Neural cell (in vitro differentiated cells): ENCODE data around the gene COG5. TPM values are rescaled to one million over a fixed set of nuclear protein-coding genes. Genes with fewer than 3 reads are reported as not detected.

Source experiments
- H2AFZ ChIP-seq: fragments of 200-600, 300-800 bp; sonication (generic), shearing (Covaris generic); 2 replicates; pipeline ENCODE4 v1.6.0; 2014; ENCODE audit warnings: low read depth, mild to moderate bottlenecking, antibody characterized with exemption, low read length, moderate library complexity
- H3F3A ChIP-seq: fragments of 200-600 bp; shearing (Covaris generic); 2 replicates; pipeline ENCODE4 v1.6.1; 2016; ENCODE audit warnings: mild to moderate bottlenecking, moderate library complexity, mixed read lengths, antibody characterized with exemption, low read length; ENCODE audit not compliant: insufficient read depth, poor library complexity, severe bottlenecking
- H3K27ac ChIP-seq: fragments of 200-600, 300-800 bp; sonication (generic), shearing (Covaris generic); 2 replicates; pipeline ENCODE4 v1.5.1; 2014; ENCODE audit warnings: mild to moderate bottlenecking, low read length, moderate library complexity
- H3K27me3 ChIP-seq: fragments of 300-800, 200-600 bp; sonication (generic), shearing (Covaris generic); 2 replicates; pipeline ENCODE4 v1.6.0; 2014; ENCODE audit warnings: mild to moderate bottlenecking, low read depth, low read length, moderate library complexity; ENCODE audit not compliant: insufficient read depth
- H3K36me3 ChIP-seq: fragments of 300-800, 200-600 bp; sonication (generic), shearing (Covaris generic); 2 replicates; pipeline ENCODE4 v1.5.1; 2014; ENCODE audit warnings: mild to moderate bottlenecking, antibody characterized with exemption, low read length, moderate library complexity; ENCODE audit not compliant: insufficient read depth
- H3K4me2 ChIP-seq: fragments of 300-800, 200-600 bp; sonication (generic), shearing (Covaris generic); 2 replicates; pipeline ENCODE4 v1.6.0; 2014; ENCODE audit warnings: mild to moderate bottlenecking, low read length
- H3K4me3 ChIP-seq: fragments of 300-800, 200-600 bp; sonication (generic), shearing (Covaris generic); 2 replicates; pipeline ENCODE4 v1.5.1; 2014; ENCODE audit warnings: mild to moderate bottlenecking, low read length, moderate library complexity
- H3K79me2 ChIP-seq: fragments of 200-600 bp; shearing (Covaris generic); replicated peaks from 2 replicates; pipeline ENCODE4 v1.6.0; 2014; ENCODE audit warnings: mild to moderate bottlenecking, low read length, moderate library complexity; ENCODE audit not compliant: insufficient read depth
- H3K9ac ChIP-seq: fragments of 300-800, 200-600 bp; sonication (generic), shearing (Covaris generic); 2 replicates; pipeline ENCODE4 v1.6.1; 2016; ENCODE audit warnings: mild to moderate bottlenecking, low read length, mixed read lengths
- H3K9me2 ChIP-seq: fragments of 200-600 bp; shearing (Covaris generic); 2 replicates; pipeline ENCODE4 v1.6.1; 2016; ENCODE audit warnings: mild to moderate bottlenecking, low read length, mixed read lengths; ENCODE audit not compliant: insufficient read depth
- H3K9me3 ChIP-seq: fragments of 200-600, 300-800 bp; sonication (generic), shearing (Covaris generic); 2 replicates; pipeline ENCODE4 v1.6.1; 2016; ENCODE audit warnings: mild to moderate bottlenecking, mixed run types, low read length, moderate library complexity, mixed read lengths
- H4K20me1 ChIP-seq: fragments of 200-600 bp; shearing (Covaris generic); 2 replicates; pipeline ENCODE4 v1.6.1; 2016; ENCODE audit warnings: mild to moderate bottlenecking, mixed run types; ENCODE audit not compliant: insufficient read depth
- CTCF ChIP-seq: fragments of 450-650 bp; IDR thresholded peaks from 2 replicates; pipeline ENCODE4 v1.5.1; 2014; ENCODE audit warnings: antibody characterized with exemption, mild to moderate bottlenecking, moderate library complexity; ENCODE audit not compliant: poor library complexity, severe bottlenecking
- EP300 ChIP-seq: fragments of 450-650 bp; conservative IDR thresholded peaks from 2 replicates; pipeline ENCODE4 v1.6.1; 2014; ENCODE audit warnings: antibody characterized with exemption, mild to moderate bottlenecking, moderate library complexity; ENCODE audit not compliant: poor library complexity, severe bottlenecking
- EZH2 ChIP-seq: fragments of 200-600, 300-800 bp; shearing (Covaris generic), sonication (generic); IDR thresholded peaks from 2 replicates; pipeline ENCODE4 v1.6.1; 2014; ENCODE audit warnings: antibody characterized with exemption, low read length, borderline replicate concordance, mild to moderate bottlenecking; ENCODE audit not compliant: insufficient read depth, poor library complexity, severe bottlenecking
- MXI1 ChIP-seq: fragments of 450-650 bp; conservative IDR thresholded peaks from 2 replicates; pipeline ENCODE4 v1.6.1; 2014; ENCODE audit warnings: antibody characterized with exemption, mild to moderate bottlenecking; ENCODE audit not compliant: poor library complexity, severe bottlenecking
- POLR2AphosphoS5 ChIP-seq: IDR thresholded peaks from 2 replicates; pipeline ENCODE4 v1.6.1; 2012
- RAD21 ChIP-seq: fragments of 450-650 bp; conservative IDR thresholded peaks from 2 replicates; pipeline ENCODE4 v1.6.1; 2014; ENCODE audit warnings: antibody characterized with exemption, mild to moderate bottlenecking, moderate library complexity
- REST ChIP-seq: IDR thresholded peaks from 2 replicates; pipeline ENCODE4 v1.6.1; 2012; ENCODE audit warnings: borderline replicate concordance
- SMC3 ChIP-seq: fragments of 450-650 bp; conservative IDR thresholded peaks from 2 replicates; pipeline ENCODE4 v1.6.1; 2014; ENCODE audit warnings: antibody characterized with exemption, mild to moderate bottlenecking, moderate library complexity; ENCODE audit not compliant: poor library complexity
- TAF1 ChIP-seq: IDR thresholded peaks from 2 replicates; pipeline ENCODE4 v1.6.1; 2012; ENCODE audit warnings: low read depth
- polyA plus RNA-seq: library from polyadenylated mRNA; depleted of rRNA; stranded (reverse); fragments of >200 nt; gene quantifications from 2 replicates; pipeline ENCODE4 v1.2.3, GENCODE V29; 2014

COG5 gene
- polyA plus RNA-seq, 1 donor from 2014 or later, result 13.3 TPM

GRCh38 chr7:107208024-107208521 lies 355.6 kb downstream of the COG5 start:
- Histone ChIP-seq H3K27ac (no peak overlapping the region), H3K4me3 (no peak overlapping the region), H3K9ac (no peak overlapping the region), H3K27me3 (no peaks in the 10 kb centered on the region), H3K9me3 (no peaks in the 10 kb centered on the region), H3F3A (no peaks in the 10 kb centered on the region), H3K36me3 (peaks cover 12% of the 10 kb centered on the region), H4K20me1 (no peaks in the 10 kb centered on the region), H2AFZ (no peak overlapping the region), H3K79me2 (no peaks in the 10 kb centered on the region), H3K9me2 (no peaks in the 10 kb centered on the region), H3K4me2 (no peak overlapping the region)
- TF ChIP-seq MXI1 (no peak), EP300 (no peak), POLR2AphosphoS5 (no peak)

- TF ChIP-seq POLR2AphosphoS5, result no peak
- Histone ChIP-seq H2AFZ (no peak overlapping the region), H3F3A (no peaks in the 10 kb centered on the region), H3K9ac (no peak overlapping the region), H3K27ac (no peak overlapping the region), H3K4me2 (no peak overlapping the region), H3K79me2 (no peaks in the 10 kb centered on the region), H3K27me3 (no peaks in the 10 kb centered on the region), H3K4me3 (no peak overlapping the region), H3K9me3 (no peaks in the 10 kb centered on the region), H3K36me3 (peaks cover 12% of the 10 kb centered on the region), H3K9me2 (no peaks in the 10 kb centered on the region), H4K20me1 (no peaks in the 10 kb centered on the region)
Measured at GRCh38 chr7:107207459-107207858, 356.3 kb downstream of the COG5 start.

GRCh38 chr7:107206706-107207105 lies 357.0 kb downstream of the COG5 start:
- H3F3A ChIP-seq, result no peaks in the 10 kb centered on the region
- H3K27me3 ChIP-seq, result no peaks in the 10 kb centered on the region
- no peaks in the 10 kb centered on the region for H4K20me1 ChIP-seq
- H3K9me2 ChIP-seq, result no peaks in the 10 kb centered on the region
- H3K9ac ChIP-seq, result no peak overlapping the region
- no peak overlapping the region for H3K4me2 ChIP-seq
- H3K27ac ChIP-seq, result no peak overlapping the region
- H3K36me3 ChIP-seq, result peaks cover 12% of the 10 kb centered on the region
- H2AFZ ChIP-seq, result no peak overlapping the region
- H3K9me3 ChIP-seq, result no peaks in the 10 kb centered on the region
- H3K4me3 ChIP-seq, result no peak overlapping the region
- H3K79me2 ChIP-seq, result no peaks in the 10 kb centered on the region
- TF ChIP-seq EZH2, result no peak
- no peak for TF ChIP-seq POLR2AphosphoS5
- TF ChIP-seq CTCF, result no peak
- TF ChIP-seq TAF1, result no peak
- no peak for TF ChIP-seq SMC3
- no peak for TF ChIP-seq EP300
- no peak for TF ChIP-seq MXI1
- TF ChIP-seq REST, result no peak
- no peak for TF ChIP-seq RAD21
